Measurements from ENCODE around the gene MARCO. TPM values are rescaled to one million over a fixed set of nuclear protein-coding genes. Genes with fewer than 3 reads are reported as not detected.
"Not testable (repeated sequence)": the region's sequence is repeated elsewhere in the genome, so short reads cannot be mapped to it uniquely, and the experiment has no call there.

Gene MARCO
- total RNA-seq, 4 donors from 2014 or later = 0.87 to 23.7 (median 2.9) TPM

DNA sequence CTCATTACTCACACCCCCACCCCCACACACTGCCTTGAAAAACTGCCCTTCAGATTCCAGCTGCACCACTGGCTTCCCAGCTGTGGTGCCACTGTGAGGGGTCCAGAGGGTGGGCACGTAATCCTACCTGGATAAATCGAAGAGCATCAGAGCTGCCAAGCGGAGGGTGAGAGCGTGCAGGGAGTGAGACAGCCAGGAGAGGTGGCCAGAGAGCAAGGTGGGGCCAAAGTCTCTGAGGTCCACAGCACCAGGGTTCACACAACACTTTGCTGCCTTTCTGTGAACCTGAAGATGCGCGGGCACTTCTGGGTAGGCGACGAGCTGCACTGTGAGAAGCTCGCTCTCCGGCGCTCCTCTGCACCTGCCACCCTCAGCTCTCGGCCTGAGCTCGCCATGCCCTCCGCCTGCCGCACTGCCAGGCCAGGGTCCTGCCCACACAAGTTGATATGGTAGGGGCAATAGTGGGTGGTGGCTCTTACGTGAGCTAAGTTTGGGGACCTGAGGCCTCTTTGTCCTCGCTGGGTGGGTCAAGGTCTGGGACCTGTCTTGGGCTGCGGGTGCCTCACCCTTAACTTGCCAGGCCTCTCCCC lies 83.9 kb downstream of the MARCO start:
- Histone ChIP-seq H3K36me3 (no peaks in the 10 kb centered on the region), H3K4me1 (no peaks in the 10 kb centered on the region), H3K27me3 (peaks cover 0 to 17% (median 0%) of the 10 kb centered on the region in 4 donors), H3K9me3 (no peaks in the 10 kb centered on the region), H3K4me3 (no peak overlapping the region), H3K27ac (no peak overlapping the region)
- no peak for DNase-seq
- intact Hi-C loops (cut with DNase I) = no loop called here
- 85 to 93% methylated on average over 6 to 8 of the region's 18 CpGs for WGBS, 2 donors
- TF ChIP-seq POLR2A (IDR thresholded peaks at IDR 0.05) = no peak
- TF ChIP-seq, protein P1, sequence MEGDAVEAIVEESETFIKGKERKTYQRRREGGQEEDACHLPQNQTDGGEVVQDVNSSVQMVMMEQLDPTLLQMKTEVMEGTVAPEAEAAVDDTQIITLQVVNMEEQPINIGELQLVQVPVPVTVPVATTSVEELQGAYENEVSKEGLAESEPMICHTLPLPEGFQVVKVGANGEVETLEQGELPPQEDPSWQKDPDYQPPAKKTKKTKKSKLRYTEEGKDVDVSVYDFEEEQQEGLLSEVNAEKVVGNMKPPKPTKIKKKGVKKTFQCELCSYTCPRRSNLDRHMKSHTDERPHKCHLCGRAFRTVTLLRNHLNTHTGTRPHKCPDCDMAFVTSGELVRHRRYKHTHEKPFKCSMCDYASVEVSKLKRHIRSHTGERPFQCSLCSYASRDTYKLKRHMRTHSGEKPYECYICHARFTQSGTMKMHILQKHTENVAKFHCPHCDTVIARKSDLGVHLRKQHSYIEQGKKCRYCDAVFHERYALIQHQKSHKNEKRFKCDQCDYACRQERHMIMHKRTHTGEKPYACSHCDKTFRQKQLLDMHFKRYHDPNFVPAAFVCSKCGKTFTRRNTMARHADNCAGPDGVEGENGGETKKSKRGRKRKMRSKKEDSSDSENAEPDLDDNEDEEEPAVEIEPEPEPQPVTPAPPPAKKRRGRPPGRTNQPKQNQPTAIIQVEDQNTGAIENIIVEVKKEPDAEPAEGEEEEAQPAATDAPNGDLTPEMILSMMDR (IDR thresholded peaks at IDR 0.05) = no peak

DNA sequence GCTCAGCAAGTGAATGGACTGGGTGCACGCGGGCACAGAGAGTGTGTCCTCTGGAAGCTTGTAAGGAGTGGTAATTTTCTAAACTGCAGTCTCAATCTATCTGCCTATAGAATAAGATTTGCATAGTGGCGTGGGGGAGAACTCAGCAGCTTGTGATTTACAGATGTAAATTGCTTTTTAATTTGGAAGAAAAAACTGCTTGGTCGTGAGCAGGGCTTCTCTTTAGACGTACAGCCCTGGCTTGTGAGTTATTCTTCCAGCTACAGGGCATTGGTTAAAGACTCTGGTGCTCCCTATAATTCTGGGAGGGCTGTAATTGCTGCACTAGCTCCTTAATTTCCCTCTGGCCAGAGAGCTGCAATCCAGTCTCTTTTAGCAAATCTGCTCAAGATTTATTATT lies 84.9 kb downstream of the MARCO start:
- no peaks in the 10 kb centered on the region for H3K9me3 ChIP-seq
- 54 to 59% methylated on average over 5 of the region's 5 CpGs for WGBS, 2 donors
- H3K4me3 ChIP-seq = no peak overlapping the region
- H3K4me1 ChIP-seq = no peaks in the 10 kb centered on the region
- intact Hi-C loops (cut with DNase I) = no loop called here
- DNase-seq = no peak
- no peak overlapping the region for H3K27ac ChIP-seq
- H3K36me3 ChIP-seq = no peaks in the 10 kb centered on the region
- TF ChIP-seq, protein P1 (IDR thresholded peaks at IDR 0.05) = no peak
- TF ChIP-seq POLR2A (IDR thresholded peaks at IDR 0.05) = no peak
- peaks cover 0 to 21% (median 0%) of the 10 kb centered on the region in 4 donors for H3K27me3 ChIP-seq

DNA sequence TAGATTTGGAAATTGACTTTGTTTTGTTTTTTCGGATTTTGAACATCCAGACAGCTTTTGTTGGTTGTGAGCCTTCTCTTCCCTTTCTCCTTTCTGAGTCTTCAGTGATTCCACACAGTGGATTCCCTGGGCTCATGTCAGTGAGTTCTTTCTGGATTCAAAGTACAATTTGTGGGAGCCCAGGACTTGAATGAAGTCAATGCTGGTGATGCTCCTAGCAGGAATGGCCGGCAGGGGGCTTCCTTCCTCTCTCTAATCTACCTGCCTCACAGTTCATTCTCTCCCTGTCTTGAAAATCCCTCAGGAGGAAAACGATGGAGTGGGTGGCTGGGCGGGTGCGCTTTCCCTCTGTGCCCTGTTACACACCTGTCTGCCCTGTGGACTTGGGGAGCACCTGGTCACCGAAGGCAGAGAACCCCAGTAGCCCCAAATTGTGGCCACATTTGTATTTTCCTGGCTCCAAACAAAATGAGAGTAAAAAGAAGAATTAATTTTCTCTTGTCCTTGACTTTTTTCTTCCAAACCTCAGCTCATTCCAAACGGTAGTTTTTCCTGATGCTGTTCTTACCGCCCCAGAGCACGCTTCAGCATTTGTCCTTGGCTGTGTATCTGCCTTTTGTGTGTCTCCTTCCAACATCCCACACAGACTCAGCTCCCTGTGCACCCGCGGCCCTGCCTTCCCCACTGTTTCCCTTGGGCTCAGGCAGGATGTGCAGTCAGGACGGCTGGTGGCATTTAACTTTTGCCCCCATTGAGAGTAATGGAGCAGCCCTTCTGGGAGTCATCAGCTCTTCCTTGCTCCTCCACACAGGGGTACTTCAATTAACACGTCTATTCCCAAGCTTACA lies 86.6 kb downstream of the MARCO start:
- Histone ChIP-seq H3K9me3 (no peaks in the 10 kb centered on the region), H3K27ac (no peak overlapping the region), H3K4me3 (no peak overlapping the region), H3K36me3 (no peaks in the 10 kb centered on the region), H3K27me3 (peaks cover 0 to 20% (median 0%) of the 10 kb centered on the region in 4 donors), H3K4me1 (no peaks in the 10 kb centered on the region)
- TF ChIP-seq POLR2A (IDR thresholded peaks at IDR 0.05) = no peak
- TF ChIP-seq, protein P1 (IDR thresholded peaks at IDR 0.05) = peak in 4 of 6 experiments; percentile 15 to 51 (median 20)
- intact Hi-C loops (cut with DNase I) = no loop called here
- DNase-seq = no peak
- 45 to 63% methylated on average over 8 to 13 of the region's 13 CpGs for WGBS, 2 donors

DNA sequence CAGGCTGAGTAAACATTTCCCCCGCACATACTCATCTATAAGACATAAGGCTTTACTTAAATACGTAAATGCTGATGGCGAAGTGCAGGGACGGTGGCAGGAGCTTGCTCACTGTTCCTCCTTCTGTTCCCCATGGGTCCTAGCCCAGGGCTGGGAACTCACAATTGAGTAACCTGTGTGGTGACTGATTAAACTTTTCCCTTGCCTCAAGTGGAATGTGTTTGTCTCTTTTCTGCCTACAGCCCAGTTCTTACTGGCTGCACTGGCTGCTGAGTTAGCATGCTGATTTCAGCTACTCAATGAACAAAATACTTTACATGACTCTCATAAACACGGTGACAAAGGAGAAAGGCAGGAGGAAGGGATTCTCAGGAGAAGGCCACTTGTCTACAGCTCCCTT lies 87.3 kb downstream of the MARCO start:
- intact Hi-C loops (cut with DNase I) = no loop called here
- Histone ChIP-seq H3K9me3 (no peaks in the 10 kb centered on the region), H3K36me3 (no peaks in the 10 kb centered on the region), H3K4me3 (no peak overlapping the region), H3K4me1 (no peaks in the 10 kb centered on the region), H3K27ac (no peak overlapping the region), H3K27me3 (peaks cover 0 to 20% (median 0%) of the 10 kb centered on the region in 4 donors)
- DNase-seq = no peak
- WGBS, 2 donors = 51 to 56% methylated on average over 5 of the region's 5 CpGs
- no peak for TF ChIP-seq POLR2A (IDR thresholded peaks at IDR 0.05)
- TF ChIP-seq, protein P1 (IDR thresholded peaks at IDR 0.05) = no peak

DNA sequence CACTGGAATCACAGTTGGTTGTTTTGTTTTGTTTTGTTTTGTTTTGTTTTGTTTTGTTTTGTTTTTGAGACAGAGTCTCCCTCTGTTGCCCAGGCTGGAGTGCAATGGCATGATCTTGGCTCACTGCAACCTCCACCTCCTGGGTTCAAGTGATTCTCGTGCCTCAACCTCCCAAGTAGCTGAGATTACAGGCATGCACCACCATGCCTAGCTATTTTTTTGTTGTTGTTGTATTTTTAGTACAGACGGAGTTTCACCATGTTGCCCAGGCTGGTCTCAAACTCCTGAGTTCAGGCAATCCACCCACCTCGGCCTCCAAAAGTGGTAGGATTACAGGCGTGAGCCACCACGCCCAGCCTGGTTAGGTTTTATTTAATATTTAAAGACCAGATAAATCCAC lies 95.9 kb downstream of the MARCO start:
- intact Hi-C loops (cut with DNase I); DNase-seq; H3K4me1 ChIP-seq; H3K9me3 ChIP-seq; H3K27ac ChIP-seq; H3K4me3 ChIP-seq; H3K36me3 ChIP-seq; H3K27me3 ChIP-seq: not testable (repeated sequence)
- WGBS, 2 donors = 56 to 59% methylated on average over 5 of the region's 5 CpGs
